Keratinocyte (primary cell): ENCODE data around the gene WDFY2.

ENCODE experiments used
- CTCF ChIP-seq, 3 experiments: IDR thresholded peaks in 1 of 3; conservative IDR thresholded peaks in 1 of 3; optimal IDR thresholded peaks in 1 of 3; 2 replicates in 2 of 3; 3 replicates in 1 of 3; pipeline versions ENCODE3 to v1.5.1; 2011; ENCODE audit warnings: low read length in 3 of 3, mild to moderate bottlenecking in 3 of 3, moderate library complexity in 2 of 3, control low read depth in 1 of 3, inconsistent platforms in 1 of 3; ENCODE audit not compliant: insufficient read depth in 2 of 3; ENCODE audit errors: extremely low read depth in 1 of 3
- EZH2 ChIP-seq: IDR thresholded peaks from one replicate; pipeline ENCODE4 v1.6.1; 2012; ENCODE audit warnings: inconsistent platforms, mild to moderate bottlenecking, low read length, moderate library complexity

- no peak for TF ChIP-seq CTCF (optimal IDR thresholded peaks at IDR 0.05 in 1 of 3, IDR thresholded peaks at IDR 0.05 in 1 of 3, conservative IDR thresholded peaks at IDR 0.05 in 1 of 3; ENCODE audit: extremely low read depth in 1 of 3, insufficient read depth in 2 of 3, low read length in 3 of 3)
- TF ChIP-seq EZH2 = no peak
These were observed 201.6 kb downstream of the WDFY2 start for GRCh38 chr13:51785712-51786424.
